B cell (primary cell): ENCODE results near the gene LRRC7.

Experiments used
- EZH2 ChIP-seq: IDR thresholded peaks from 2 replicates; pipeline ENCODE4 v1.6.1; 2012; ENCODE audit warnings: borderline replicate concordance, low read depth, mild to moderate bottlenecking, moderate library complexity, low read length; ENCODE audit not compliant: insufficient read depth, poor library complexity, severe bottlenecking
- TF ChIP-seq, protein P1 (sequence below): fragments of 200-600 bp; IDR thresholded peaks from one replicate; pipeline ENCODE4 v1.8.0; 2022; ENCODE audit warnings: antibody characterized with exemption, mild to moderate bottlenecking

- TF ChIP-seq EZH2: no peak
- TF ChIP-seq, protein P1, sequence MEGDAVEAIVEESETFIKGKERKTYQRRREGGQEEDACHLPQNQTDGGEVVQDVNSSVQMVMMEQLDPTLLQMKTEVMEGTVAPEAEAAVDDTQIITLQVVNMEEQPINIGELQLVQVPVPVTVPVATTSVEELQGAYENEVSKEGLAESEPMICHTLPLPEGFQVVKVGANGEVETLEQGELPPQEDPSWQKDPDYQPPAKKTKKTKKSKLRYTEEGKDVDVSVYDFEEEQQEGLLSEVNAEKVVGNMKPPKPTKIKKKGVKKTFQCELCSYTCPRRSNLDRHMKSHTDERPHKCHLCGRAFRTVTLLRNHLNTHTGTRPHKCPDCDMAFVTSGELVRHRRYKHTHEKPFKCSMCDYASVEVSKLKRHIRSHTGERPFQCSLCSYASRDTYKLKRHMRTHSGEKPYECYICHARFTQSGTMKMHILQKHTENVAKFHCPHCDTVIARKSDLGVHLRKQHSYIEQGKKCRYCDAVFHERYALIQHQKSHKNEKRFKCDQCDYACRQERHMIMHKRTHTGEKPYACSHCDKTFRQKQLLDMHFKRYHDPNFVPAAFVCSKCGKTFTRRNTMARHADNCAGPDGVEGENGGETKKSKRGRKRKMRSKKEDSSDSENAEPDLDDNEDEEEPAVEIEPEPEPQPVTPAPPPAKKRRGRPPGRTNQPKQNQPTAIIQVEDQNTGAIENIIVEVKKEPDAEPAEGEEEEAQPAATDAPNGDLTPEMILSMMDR: no peak
Observed at GRCh38 chr1:70008660-70009059, 440.9 kb downstream of the LRRC7 start.
